ENCODE data around the gene NFYC.

Gene NFYC

GRCh38 chr1:40673452-40673851 lies 18.1 kb upstream of the NFYC start:
- ChIA-PET POLR2A (interaction anchor here (1.3 kb wide), 1 partner anchor 11 kb away, joined by 5 read pairs; no protein-coding TSS in a partner anchor), CTCF (no interaction called here)
- TF ChIP-seq ZNF529 (tag by site-specific recombination; IDR thresholded peaks at IDR 0.05; ENCODE audit: insufficient replicate concordance), result no peak
- TF ChIP-seq ZIC2 (tag by site-specific recombination; IDR thresholded peaks at IDR 0.05), result peak; percentile 46
- no peak for TF ChIP-seq GLI4 (tag by site-specific recombination; IDR thresholded peaks at IDR 0.05)
- no peak for TF ChIP-seq ZNF148 (tag by site-specific recombination; IDR thresholded peaks at IDR 0.05; ENCODE audit: borderline replicate concordance)
- TF ChIP-seq ZFHX2 (tag by site-specific recombination; conservative IDR thresholded peaks at IDR 0.05), result peak; percentile 19; the same call in 1 of the 2 replicates
- no peak for TF ChIP-seq ZNF600 (tag by site-specific recombination; IDR thresholded peaks at IDR 0.05)
- no peak for TF ChIP-seq ZNF133 (tag by site-specific recombination; IDR thresholded peaks at IDR 0.05)
- no peak for TF ChIP-seq ZNF239 (tag by site-specific recombination; IDR thresholded peaks at IDR 0.05)
- TF ChIP-seq ZBTB17 (tag by site-specific recombination; IDR thresholded peaks at IDR 0.05), result 0 out of 2 replicates have a peak, but pooled peaks have one; percentile 28
- no peaks in the 10 kb centered on the region for H3K9me3 ChIP-seq (ENCODE audit: control insufficient read depth, insufficient read depth, low read depth, low read length)
- no peak overlapping the region for H3K4me3 ChIP-seq (ENCODE audit: low read depth, low read length)
- no peaks in the 10 kb centered on the region for H3K4me1 ChIP-seq (ENCODE audit: control insufficient read depth, insufficient read depth, low read length)
- H3K27ac ChIP-seq (ENCODE audit: extremely low read depth, low read depth, low read length), result no peak overlapping the region
- H3K36me3 ChIP-seq (ENCODE audit: control insufficient read depth in 2 of 2, insufficient read depth in 1 of 2, low read length in 2 of 2), result no peaks in the 10 kb centered on the region

- no peak overlapping the region for H3K27ac ChIP-seq (ENCODE audit: extremely low read depth, low read depth, low read length)
- POLR2A ChIA-PET, result interaction anchor here (1.4 to 3.3 kb wide), 2 partner anchors 12 to 15 kb away, joined by 4 to 13 read pairs; partner anchors contain the start of gene NFYC
- CTCF ChIA-PET, result interaction anchor here (0.6 to 0.7 kb wide), 2 partner anchors 24 to 106 kb away, joined by 3 read pairs; no protein-coding TSS in a partner anchor
- no peaks in the 10 kb centered on the region for H3K9me3 ChIP-seq (ENCODE audit: control insufficient read depth, insufficient read depth, low read depth, low read length)
- no peak for TF ChIP-seq ZSCAN5A (tag by site-specific recombination; IDR thresholded peaks at IDR 0.05)
- no peak overlapping the region for H3K4me3 ChIP-seq (ENCODE audit: low read depth, low read length)
- H3K4me1 ChIP-seq (ENCODE audit: control insufficient read depth, insufficient read depth, low read length), result no peaks in the 10 kb centered on the region
- H3K36me3 ChIP-seq (ENCODE audit: control insufficient read depth in 2 of 2, insufficient read depth in 1 of 2, low read length in 2 of 2), result no peaks in the 10 kb centered on the region
These were observed 15.0 kb upstream of the NFYC start for GRCh38 chr1:40676501-40676900.

GRCh38 chr1:40679165-40679953 lies 12.1 kb upstream of the NFYC start:
- no peaks in the 10 kb centered on the region for H3K9me3 ChIP-seq (ENCODE audit: control insufficient read depth, insufficient read depth, low read depth, low read length)
- ChIA-PET CTCF (interaction anchor here (0.6 to 1.9 kb wide), 2 partner anchors 10 to 24 kb away, joined by 3 to 15 read pairs; no protein-coding TSS in a partner anchor), POLR2A (interaction anchor here (3.3 kb wide), 1 partner anchor 12 kb away, joined by 13 read pairs; the partner anchor contains the start of gene NFYC)
- H3K36me3 ChIP-seq (ENCODE audit: control insufficient read depth in 2 of 2, insufficient read depth in 1 of 2, low read length in 2 of 2), result no peaks in the 10 kb centered on the region
- no peak overlapping the region for H3K27ac ChIP-seq (ENCODE audit: extremely low read depth, low read depth, low read length)
- no peaks in the 10 kb centered on the region for H3K4me1 ChIP-seq (ENCODE audit: control insufficient read depth, insufficient read depth, low read length)
- no peak overlapping the region for H3K4me3 ChIP-seq (ENCODE audit: low read depth, low read length)
- TF ChIP-seq ZNF560 (tag by site-specific recombination; IDR thresholded peaks at IDR 0.05; ENCODE audit: borderline replicate concordance) (no peak), KLF9 (tag by site-specific recombination; IDR thresholded peaks at IDR 0.05; ENCODE audit: low read depth) (no peak), ZBTB44 (tag by site-specific recombination; IDR thresholded peaks at IDR 0.05) (no peak), ZBTB7A (tag by site-specific recombination; IDR thresholded peaks at IDR 0.05; ENCODE audit: low read depth) (no peak), ZNF19 (tag by site-specific recombination; IDR thresholded peaks at IDR 0.05; ENCODE audit: low read depth) (no peak), REST (tag by site-specific recombination; IDR thresholded peaks at IDR 0.05) (no peak), ZNF664 (tag by site-specific recombination; IDR thresholded peaks at IDR 0.05) (no peak), GLIS2 (tag by site-specific recombination; IDR thresholded peaks at IDR 0.05) (no peak)

All from HEK293 (cell line).